ENCODE data around the gene ZC3H12A. TPM values are rescaled to one million over a fixed set of nuclear protein-coding genes. Genes with fewer than 3 reads are reported as not detected.

Gene ZC3H12A
- total RNA-seq, 1 experiment from 2014 or later = 9.4 TPM

GRCh38 chr1:37429029-37429428 is 45.4 kb upstream of the ZC3H12A start:
- Histone ChIP-seq H3K27ac (ENCODE audit: low read length) (no peak overlapping the region), H3K9me3 (ENCODE audit: control insufficient read depth, insufficient read depth, low read depth, low read length) (no peaks in the 10 kb centered on the region), H3K4me1 (ENCODE audit: control insufficient read depth, insufficient read depth, low read length) (no peaks in the 10 kb centered on the region), H3K27me3 (ENCODE audit: control insufficient read depth, insufficient read depth, low read length) (peaks cover 12% of the 10 kb centered on the region), H3K4me3 (ENCODE audit: low read depth in 2 of 2, low read length in 2 of 2) (no peak overlapping the region), H3K36me3 (ENCODE audit: control insufficient read depth, insufficient read depth, low read length) (no peaks in the 10 kb centered on the region)
- in situ Hi-C loops (cut with HindIII; ENCODE audit: low pct_unique_long_range_greater_than_20kb, low sequenced_read_pairs) = no loop called here
- no peak for TF ChIP-seq SIN3A (IDR thresholded peaks at IDR 0.05; ENCODE audit: borderline replicate concordance, insufficient read depth, low read depth, low read length)
- TF ChIP-seq, protein P1, sequence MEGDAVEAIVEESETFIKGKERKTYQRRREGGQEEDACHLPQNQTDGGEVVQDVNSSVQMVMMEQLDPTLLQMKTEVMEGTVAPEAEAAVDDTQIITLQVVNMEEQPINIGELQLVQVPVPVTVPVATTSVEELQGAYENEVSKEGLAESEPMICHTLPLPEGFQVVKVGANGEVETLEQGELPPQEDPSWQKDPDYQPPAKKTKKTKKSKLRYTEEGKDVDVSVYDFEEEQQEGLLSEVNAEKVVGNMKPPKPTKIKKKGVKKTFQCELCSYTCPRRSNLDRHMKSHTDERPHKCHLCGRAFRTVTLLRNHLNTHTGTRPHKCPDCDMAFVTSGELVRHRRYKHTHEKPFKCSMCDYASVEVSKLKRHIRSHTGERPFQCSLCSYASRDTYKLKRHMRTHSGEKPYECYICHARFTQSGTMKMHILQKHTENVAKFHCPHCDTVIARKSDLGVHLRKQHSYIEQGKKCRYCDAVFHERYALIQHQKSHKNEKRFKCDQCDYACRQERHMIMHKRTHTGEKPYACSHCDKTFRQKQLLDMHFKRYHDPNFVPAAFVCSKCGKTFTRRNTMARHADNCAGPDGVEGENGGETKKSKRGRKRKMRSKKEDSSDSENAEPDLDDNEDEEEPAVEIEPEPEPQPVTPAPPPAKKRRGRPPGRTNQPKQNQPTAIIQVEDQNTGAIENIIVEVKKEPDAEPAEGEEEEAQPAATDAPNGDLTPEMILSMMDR (IDR thresholded peaks at IDR 0.05) = no peak
- TF ChIP-seq POLR2AphosphoS5 (IDR thresholded peaks at IDR 0.05; ENCODE audit: low read depth, low read length) = no peak
- no peak for TF ChIP-seq TCF7L2 (IDR thresholded peaks at IDR 0.05; ENCODE audit: low read depth, low read length)
- TF ChIP-seq, protein P2, sequence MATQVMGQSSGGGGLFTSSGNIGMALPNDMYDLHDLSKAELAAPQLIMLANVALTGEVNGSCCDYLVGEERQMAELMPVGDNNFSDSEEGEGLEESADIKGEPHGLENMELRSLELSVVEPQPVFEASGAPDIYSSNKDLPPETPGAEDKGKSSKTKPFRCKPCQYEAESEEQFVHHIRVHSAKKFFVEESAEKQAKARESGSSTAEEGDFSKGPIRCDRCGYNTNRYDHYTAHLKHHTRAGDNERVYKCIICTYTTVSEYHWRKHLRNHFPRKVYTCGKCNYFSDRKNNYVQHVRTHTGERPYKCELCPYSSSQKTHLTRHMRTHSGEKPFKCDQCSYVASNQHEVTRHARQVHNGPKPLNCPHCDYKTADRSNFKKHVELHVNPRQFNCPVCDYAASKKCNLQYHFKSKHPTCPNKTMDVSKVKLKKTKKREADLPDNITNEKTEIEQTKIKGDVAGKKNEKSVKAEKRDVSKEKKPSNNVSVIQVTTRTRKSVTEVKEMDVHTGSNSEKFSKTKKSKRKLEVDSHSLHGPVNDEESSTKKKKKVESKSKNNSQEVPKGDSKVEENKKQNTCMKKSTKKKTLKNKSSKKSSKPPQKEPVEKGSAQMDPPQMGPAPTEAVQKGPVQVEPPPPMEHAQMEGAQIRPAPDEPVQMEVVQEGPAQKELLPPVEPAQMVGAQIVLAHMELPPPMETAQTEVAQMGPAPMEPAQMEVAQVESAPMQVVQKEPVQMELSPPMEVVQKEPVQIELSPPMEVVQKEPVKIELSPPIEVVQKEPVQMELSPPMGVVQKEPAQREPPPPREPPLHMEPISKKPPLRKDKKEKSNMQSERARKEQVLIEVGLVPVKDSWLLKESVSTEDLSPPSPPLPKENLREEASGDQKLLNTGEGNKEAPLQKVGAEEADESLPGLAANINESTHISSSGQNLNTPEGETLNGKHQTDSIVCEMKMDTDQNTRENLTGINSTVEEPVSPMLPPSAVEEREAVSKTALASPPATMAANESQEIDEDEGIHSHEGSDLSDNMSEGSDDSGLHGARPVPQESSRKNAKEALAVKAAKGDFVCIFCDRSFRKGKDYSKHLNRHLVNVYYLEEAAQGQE (IDR thresholded peaks at IDR 0.05; ENCODE audit: insufficient read depth in 1 of 2, low read depth in 2 of 2, low read length in 1 of 2) = no peak
- DNase-seq (ENCODE audit: low read depth, low spot score) = no peak
- intact Hi-C loops (cut with micrococcal nuclease; ENCODE audit: unreplicated experiment) = no loop called here
- no peak for ATAC-seq
- ChIA-PET CTCF (no interaction called here), POLR2A (no interaction called here)
- BruUV-seq (replicated peaks) = no TSS peak

DNA sequence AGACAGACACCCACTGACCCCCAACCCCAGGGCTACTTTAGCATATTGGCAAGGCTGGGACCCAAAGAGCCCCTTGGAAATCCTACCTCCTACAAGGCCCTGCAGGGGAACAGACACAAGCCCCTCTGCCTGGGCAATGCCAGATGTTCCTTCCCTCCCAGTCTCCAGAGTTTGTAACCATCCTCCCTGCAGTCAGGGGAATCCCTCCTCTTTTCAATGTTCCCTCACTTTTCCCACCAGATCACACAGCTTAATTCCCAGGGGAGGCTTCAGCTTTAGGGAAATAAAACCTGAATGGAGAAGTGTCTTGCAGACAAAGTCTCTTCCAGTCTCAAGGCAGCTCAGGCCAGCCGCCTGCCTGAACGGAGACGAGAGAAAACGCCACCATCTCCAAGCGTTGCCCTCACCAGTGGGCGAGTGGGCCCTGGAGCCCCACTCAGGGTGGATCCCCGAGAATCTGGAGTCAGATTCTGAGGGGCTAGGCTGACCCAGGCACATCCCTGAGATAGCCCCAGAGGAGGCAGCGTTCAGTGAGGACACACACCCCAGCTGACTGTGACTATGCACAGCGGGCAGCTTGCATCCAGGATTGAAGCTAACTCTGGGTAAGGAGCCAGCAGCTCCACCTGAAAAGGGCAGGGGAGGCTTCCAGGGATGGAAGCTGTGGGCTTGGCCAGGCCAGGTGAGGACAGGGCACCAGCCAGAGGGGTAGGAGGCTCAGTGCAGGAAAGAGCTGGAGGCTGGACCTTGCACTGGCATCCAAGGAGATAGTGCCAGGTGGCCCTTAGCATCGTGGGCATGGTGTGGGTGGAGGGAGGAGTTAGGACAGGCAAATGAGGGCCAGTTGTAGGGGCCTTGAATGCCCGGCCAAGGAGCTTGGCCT is 44.0 kb upstream of the ZC3H12A start:
- CTCF ChIA-PET = interaction anchor here (1.0 kb wide), 1 partner anchor 88 kb away, joined by 5 read pairs; no protein-coding TSS in a partner anchor
- intact Hi-C loops (cut with micrococcal nuclease; ENCODE audit: unreplicated experiment) = loop anchor here (5.0 kb wide), 2 partner anchors 728 to 853 kb away; no protein-coding TSS in a partner anchor
- H3K27me3 ChIP-seq (ENCODE audit: control insufficient read depth, insufficient read depth, low read length) = peaks cover 12% of the 10 kb centered on the region

More for the DNA sequence above, 44.0 kb upstream of the ZC3H12A start:
- TF ChIP-seq POLR2AphosphoS5 (IDR thresholded peaks at IDR 0.05; ENCODE audit: low read depth, low read length) = no peak
- TF ChIP-seq, protein P2 (IDR thresholded peaks at IDR 0.05; ENCODE audit: insufficient read depth in 1 of 2, low read depth in 2 of 2, low read length in 1 of 2) = no peak
- TF ChIP-seq, protein P1 (IDR thresholded peaks at IDR 0.05) = no peak
- BruUV-seq (replicated peaks) = no TSS peak
- POLR2A ChIA-PET = no interaction called here
- ATAC-seq (no peak), DNase-seq (ENCODE audit: low read depth, low spot score) (no peak)
- no peaks in the 10 kb centered on the region for H3K4me1 ChIP-seq (ENCODE audit: control insufficient read depth, insufficient read depth, low read length)
- no peak overlapping the region for H3K27ac ChIP-seq (ENCODE audit: low read length)
- in situ Hi-C loops (cut with HindIII; ENCODE audit: low pct_unique_long_range_greater_than_20kb, low sequenced_read_pairs) = no loop called here
- no peaks in the 10 kb centered on the region for H3K9me3 ChIP-seq (ENCODE audit: control insufficient read depth, insufficient read depth, low read depth, low read length)
- no peaks in the 10 kb centered on the region for H3K36me3 ChIP-seq (ENCODE audit: control insufficient read depth, insufficient read depth, low read length)
- no peak overlapping the region for H3K4me3 ChIP-seq (ENCODE audit: low read depth in 2 of 2, low read length in 2 of 2)

Measured in Panc1 (cell line).